OCI-LY3 (cell line): ENCODE data around the gene PALMD.

ENCODE experiments used
- H2AFZ ChIP-seq: fragments of 200-600, 300-600 bp; shearing (Covaris generic); 2 replicates; pipeline ENCODE4 v1.6.0; 2014; ENCODE audit warnings: antibody characterized with exemption, low read depth, low read length
- H3K27ac ChIP-seq: fragments of 200-600, 300-600 bp; sonication (generic); 2 replicates; pipeline ENCODE4 v1.5.1; 2014; ENCODE audit warnings: mild to moderate bottlenecking, low read length, moderate library complexity, mixed read lengths
- H3K27me3 ChIP-seq: fragments of 200-600, 300-600 bp; sonication (generic); 2 replicates; pipeline ENCODE4 v1.6.1; 2014; ENCODE audit warnings: low read depth, low read length, mixed read lengths
- H3K36me3 ChIP-seq: fragments of 200-600, 300-600 bp; sonication (generic); replicated peaks from 2 replicates; pipeline ENCODE3; 2014; ENCODE audit warnings: low read depth, low read length, mixed read lengths
- H3K4me1 ChIP-seq: fragments of 300-600, 200-600 bp; sonication (generic); 2 replicates; pipeline ENCODE4 v1.6.1; 2014; ENCODE audit warnings: low read length, mixed read lengths
- H3K4me2 ChIP-seq: fragments of 200-600, 300-600 bp; sonication (generic); 2 replicates; pipeline ENCODE4 v1.6.1; 2014; ENCODE audit warnings: low read length, mixed read lengths
- H3K4me3 ChIP-seq: fragments of 300-600, 200-600 bp; sonication (generic); 2 replicates; pipeline ENCODE4 v1.5.1; 2014; ENCODE audit warnings: antibody characterized with exemption, mild to moderate bottlenecking, low read length, moderate library complexity
- H3K79me2 ChIP-seq: fragments of 300-600, 200-600 bp; shearing (Covaris generic); 2 replicates; pipeline ENCODE4 v1.6.1; 2014; ENCODE audit warnings: mild to moderate bottlenecking, low read length, mixed read lengths
- H3K9ac ChIP-seq: fragments of 300-600, 200-600 bp; shearing (Covaris generic); 2 replicates; pipeline ENCODE4 v1.6.0; 2014; ENCODE audit warnings: mild to moderate bottlenecking, low read length, moderate library complexity
- H3K9me3 ChIP-seq: fragments of 200-600, 300-600 bp; shearing (Covaris generic); 2 replicates; pipeline ENCODE4 v1.6.1; 2014; ENCODE audit warnings: low read length, mixed read lengths; ENCODE audit not compliant: insufficient read depth
- H4K20me1 ChIP-seq: fragments of 200-600, 300-600 bp; sonication (generic); 2 replicates; pipeline ENCODE4 v1.6.1; 2016; ENCODE audit warnings: low read length, mixed read lengths; ENCODE audit not compliant: insufficient read depth
- CTCF ChIP-seq: fragments of 200-600, 300-600 bp; sonication (generic); IDR thresholded peaks from 2 replicates; pipeline ENCODE4 v1.5.1; 2014; ENCODE audit warnings: antibody characterized with exemption, low read length, low read depth
- EZH2phosphoT487 ChIP-seq: fragments of 200-600 bp; shearing (Covaris generic); IDR thresholded peaks from 2 replicates; pipeline ENCODE4 v1.6.1; 2018; ENCODE audit warnings: antibody characterized with exemption, mixed run types, low read depth

Gene PALMD

GRCh38 chr1:99669821-99670220 lies 23.9 kb downstream of the PALMD start:
- H3K9ac ChIP-seq = no peak overlapping the region
- no peaks in the 10 kb centered on the region for H3K9me3 ChIP-seq
- H3K4me2 ChIP-seq = no peak overlapping the region
- no peak overlapping the region for H3K4me3 ChIP-seq
- no peaks in the 10 kb centered on the region for H3K36me3 ChIP-seq
- TF ChIP-seq CTCF (no peak), EZH2phosphoT487 (no peak)
- no peaks in the 10 kb centered on the region for H3K4me1 ChIP-seq
- peaks cover 13% of the 10 kb centered on the region for H3K27me3 ChIP-seq
- H3K27ac ChIP-seq = no peak overlapping the region
- H4K20me1 ChIP-seq = no peaks in the 10 kb centered on the region
- H2AFZ ChIP-seq = no peak overlapping the region
- no peaks in the 10 kb centered on the region for H3K79me2 ChIP-seq

- Histone ChIP-seq H3K9me3 (no peaks in the 10 kb centered on the region), H2AFZ (no peak overlapping the region), H3K27ac (no peak overlapping the region), H3K79me2 (no peaks in the 10 kb centered on the region), H3K4me3 (no peak overlapping the region), H3K9ac (no peak overlapping the region), H3K27me3 (peaks cover 13% of the 10 kb centered on the region), H3K4me1 (no peaks in the 10 kb centered on the region), H4K20me1 (no peaks in the 10 kb centered on the region), H3K4me2 (no peak overlapping the region), H3K36me3 (no peaks in the 10 kb centered on the region)
- no peak for TF ChIP-seq EZH2phosphoT487
These were observed 24.7 kb downstream of the PALMD start for GRCh38 chr1:99670583-99670982.

GRCh38 chr1:99672038-99672437 lies 26.1 kb downstream of the PALMD start:
- TF ChIP-seq EZH2phosphoT487 = no peak
- TF ChIP-seq CTCF = no peak

GRCh38 chr1:99672530-99673213 lies 26.8 kb downstream of the PALMD start:
- H3K9ac ChIP-seq = no peak overlapping the region
- H3K27ac ChIP-seq = no peak overlapping the region
- H3K4me3 ChIP-seq = no peak overlapping the region
- no peaks in the 10 kb centered on the region for H4K20me1 ChIP-seq
- H2AFZ ChIP-seq = no peak overlapping the region
- H3K27me3 ChIP-seq = peaks cover 13% of the 10 kb centered on the region
- no peaks in the 10 kb centered on the region for H3K36me3 ChIP-seq
- H3K4me2 ChIP-seq = no peak overlapping the region
- no peaks in the 10 kb centered on the region for H3K79me2 ChIP-seq
- no peak for TF ChIP-seq EZH2phosphoT487
- TF ChIP-seq CTCF = no peak
- no peaks in the 10 kb centered on the region for H3K4me1 ChIP-seq
- H3K9me3 ChIP-seq = no peaks in the 10 kb centered on the region

More at GRCh38 chr1:99672038-99672437, 26.1 kb downstream of the PALMD start:
- Histone ChIP-seq H2AFZ (no peak overlapping the region), H4K20me1 (no peaks in the 10 kb centered on the region), H3K9me3 (no peaks in the 10 kb centered on the region), H3K4me2 (no peak overlapping the region), H3K27ac (no peak overlapping the region), H3K79me2 (no peaks in the 10 kb centered on the region), H3K4me3 (no peak overlapping the region), H3K9ac (no peak overlapping the region), H3K4me1 (no peaks in the 10 kb centered on the region), H3K27me3 (peaks cover 13% of the 10 kb centered on the region), H3K36me3 (no peaks in the 10 kb centered on the region)
